Measurements from ENCODE around the gene SLC25A26.

Gene SLC25A26

DNA sequence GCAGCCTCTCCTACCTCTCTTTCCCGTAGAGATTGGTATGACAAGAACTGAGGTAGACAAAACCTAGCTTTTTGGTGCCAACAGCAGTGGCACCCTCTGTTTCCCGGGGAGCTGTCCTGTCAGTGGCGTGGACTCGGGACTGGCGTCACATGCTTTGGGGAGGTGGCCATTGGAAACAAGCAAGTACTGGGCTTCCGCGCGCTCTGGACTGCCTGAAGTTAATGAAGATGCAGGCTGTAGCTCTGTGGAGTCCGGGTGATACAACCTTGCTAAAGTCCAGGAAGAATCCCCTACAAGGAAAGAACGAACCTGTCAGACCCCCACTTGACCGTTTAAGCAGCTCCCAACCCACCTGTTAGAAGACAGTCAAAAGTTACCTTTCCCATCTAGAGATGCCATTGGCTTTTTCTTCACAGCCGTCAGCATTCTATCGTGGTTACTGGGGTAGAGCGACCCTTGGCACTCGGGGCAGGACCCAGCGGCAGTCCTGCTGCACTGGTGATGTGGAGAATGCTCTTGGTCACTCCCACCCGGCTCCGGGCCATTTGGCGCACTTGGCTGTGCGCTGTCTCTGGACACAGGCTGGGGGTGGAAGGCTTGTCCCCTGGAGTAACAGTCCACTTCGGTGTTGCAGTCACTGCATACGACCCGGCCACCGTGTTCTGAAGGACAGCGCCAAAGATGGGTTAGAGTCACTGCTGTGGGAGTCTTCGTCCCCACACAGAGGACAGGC is 159.6 kb downstream of the SLC25A26 start:
- no peak for DNase-seq

DNA sequence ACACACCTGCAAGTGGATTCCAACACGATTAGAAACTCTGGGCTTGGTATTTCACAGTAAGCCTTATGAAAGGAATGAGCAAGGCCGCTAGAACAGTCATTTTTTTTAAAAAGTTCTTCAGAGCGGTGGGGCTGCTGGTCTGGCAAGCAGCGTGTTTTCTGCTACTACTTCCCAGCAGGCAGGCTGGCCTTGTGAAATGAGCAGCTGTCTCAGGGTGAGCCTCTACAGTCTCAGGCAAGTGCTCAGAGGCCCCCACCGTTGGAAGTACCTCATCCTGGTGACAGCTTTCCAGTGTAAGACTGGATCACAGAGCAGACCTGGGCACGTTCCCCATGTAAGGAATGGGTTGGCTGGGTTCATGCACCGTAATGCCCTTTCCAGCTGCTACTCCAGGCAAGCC is 160.8 kb downstream of the SLC25A26 start:
- DNase-seq: no peak

DNA sequence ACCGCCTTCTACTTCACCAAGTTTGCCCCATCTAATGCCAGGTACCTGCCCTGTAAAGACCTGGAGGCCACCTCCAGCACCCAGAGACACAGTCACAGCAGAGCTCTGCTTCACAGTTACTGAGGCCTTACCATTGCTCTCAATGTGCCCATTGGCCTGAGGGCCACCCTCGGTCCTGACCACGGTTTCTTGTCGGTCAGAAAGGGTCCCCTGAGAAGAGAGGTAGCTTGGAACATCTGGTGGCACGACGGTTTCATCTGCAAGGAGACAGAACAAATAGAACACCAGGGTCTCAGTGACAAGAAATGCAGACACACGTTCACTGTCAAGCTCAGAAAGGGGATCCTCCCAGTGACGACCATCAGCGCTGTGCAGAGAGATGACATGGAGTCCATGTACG is 161.3 kb downstream of the SLC25A26 start:
- no peak for DNase-seq

DNA sequence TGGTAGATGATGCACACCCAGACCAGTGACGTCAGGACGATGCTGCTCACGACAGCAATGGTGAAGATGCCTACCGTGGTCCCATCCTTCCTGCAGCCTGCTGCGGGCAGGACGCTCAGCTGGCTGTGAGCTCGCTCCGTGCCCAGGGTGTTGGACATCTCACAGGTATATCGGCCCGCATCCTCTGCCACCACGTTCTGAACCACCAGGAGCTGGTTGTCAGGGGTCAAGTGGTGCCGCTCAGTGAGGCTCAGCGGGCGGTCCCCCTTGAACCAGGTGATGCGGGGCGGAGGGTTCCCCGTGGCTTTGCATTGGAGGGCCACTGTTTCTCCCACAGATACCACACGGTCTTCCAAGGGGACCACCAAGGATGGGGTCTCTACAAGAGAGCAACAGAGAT is 162.2 kb downstream of the SLC25A26 start:
- DNase-seq: no peak

DNA sequence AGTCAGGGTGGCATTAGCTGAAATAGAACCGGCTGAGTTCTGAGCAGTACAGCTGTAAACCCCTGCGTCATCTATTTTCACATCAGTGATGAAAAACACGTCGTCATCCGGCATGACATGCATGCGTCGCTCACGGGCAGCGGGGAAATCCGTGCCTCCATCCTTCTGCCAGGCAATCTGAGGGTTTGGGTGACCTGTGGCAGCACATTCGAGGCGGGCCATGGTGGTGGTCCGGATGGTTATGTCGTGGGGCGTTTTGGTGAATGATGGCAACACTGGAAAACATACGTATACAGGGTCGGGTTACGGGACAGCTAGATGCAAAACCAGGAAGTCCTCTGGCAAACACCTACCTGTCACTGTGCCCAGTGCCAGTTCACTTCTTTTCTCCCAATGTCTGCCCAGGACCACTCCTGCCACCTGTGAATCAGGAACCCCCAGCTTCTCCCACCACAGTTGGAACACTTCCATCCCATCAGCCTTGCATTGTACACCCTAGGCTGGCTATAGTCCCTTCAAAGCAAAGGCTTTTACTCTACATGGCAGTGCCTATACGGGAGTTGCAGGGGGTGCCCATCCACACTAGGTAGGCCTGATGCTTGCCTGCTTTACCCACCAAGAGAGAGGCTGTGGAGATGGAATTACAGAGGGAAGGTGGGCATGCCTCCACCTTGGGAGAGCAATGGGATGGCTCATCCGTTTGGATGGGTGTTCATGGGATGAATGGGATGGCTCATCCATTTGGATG is 163.4 kb downstream of the SLC25A26 start:
- DNase-seq: no peak

DNA sequence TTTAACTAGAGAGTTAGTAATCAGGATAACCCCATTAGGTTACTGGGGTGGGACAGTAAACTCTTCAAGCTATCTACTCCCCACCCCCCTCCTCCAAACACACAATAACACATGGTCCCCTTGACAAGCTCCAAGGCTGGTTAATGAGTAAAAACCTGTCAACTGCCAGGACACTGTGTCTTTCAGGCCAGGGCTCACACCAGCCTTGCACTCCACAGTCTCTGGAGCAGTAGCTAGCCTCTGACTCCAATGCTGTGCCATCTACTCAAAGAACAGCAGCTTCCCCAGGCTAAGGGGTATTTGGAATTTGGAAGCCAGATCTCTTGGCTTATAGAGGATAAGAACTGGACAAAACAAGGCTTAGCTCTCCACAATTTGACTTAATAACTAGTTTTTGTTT is 164.3 kb downstream of the SLC25A26 start:
- DNase-seq: no peak

DNA sequence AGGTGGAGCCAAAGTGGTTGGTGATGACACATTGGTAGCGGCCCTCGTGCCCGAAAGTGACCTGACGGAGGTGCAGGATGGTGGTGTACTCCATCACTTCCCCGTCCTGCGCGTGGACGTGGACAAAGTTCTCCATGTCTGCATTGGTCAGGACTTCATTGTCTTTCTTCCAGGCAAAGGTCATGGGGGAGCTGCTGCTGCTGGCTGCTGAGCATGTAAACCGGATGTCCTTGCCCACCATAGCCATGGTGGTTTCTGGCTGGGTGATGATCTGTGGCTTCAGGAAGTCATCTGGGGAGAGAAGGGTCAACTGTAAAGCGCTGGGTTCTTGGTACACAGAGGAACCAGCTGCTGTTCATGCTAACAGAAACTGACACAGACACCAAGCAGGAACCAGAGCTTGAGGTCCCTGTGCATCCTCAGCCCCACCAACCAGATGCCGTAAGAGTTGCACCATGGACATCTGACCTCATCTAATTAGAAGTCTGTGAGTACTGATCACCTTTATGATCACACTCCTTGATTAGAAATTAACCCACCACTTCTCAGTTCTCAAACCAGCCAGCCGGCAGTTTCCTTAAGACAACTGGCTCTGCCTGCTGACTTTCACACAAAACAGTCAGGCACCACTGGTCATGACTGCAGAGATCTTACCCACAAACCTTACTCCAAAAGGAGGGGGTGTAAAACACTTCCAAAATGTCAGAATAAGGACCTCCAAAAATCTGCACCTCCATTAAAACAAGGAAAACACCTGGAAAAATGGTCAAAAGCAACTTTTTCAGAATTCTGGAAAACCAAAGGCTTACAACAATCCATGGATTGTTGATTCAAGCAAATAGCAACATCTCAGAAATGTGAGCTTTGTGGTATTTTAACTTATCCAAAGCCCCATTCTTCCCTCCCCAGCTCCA is 165.5 kb downstream of the SLC25A26 start:
- DNase-seq: no peak

DNA sequence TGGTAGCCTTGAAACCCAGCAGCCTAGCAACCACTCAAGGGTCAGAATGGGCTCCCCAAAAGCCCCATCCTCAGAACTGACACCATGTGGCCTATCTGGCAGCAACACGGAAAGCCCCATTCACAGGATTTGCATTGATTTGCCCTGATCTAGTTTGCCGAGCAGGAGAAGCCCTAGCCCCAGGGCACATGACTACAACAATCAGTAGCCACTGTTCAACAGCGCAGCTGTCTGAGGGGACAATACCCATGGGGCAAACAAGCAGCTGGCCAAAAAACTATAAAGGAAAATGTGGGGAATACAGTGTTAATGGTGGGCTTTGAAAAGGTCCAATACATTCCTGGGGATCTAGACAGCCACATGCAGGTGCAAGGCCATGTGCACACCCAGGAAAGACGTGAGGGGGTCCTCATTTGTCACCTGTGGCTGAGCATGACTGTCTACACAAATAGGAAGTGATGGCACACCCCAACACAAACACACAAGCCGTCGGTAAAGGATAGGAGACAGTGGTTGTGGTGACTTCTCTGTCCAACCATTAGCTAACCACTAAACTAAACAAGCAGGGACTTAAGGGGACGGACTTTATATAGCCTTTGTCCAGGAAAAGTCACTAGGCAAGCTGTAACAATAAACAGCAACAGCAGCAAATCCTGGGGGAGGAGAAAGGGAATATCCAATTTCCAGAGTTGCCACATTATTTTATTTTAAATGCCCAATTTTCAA is 166.3 kb downstream of the SLC25A26 start:
- DNase-seq: no peak

DNA sequence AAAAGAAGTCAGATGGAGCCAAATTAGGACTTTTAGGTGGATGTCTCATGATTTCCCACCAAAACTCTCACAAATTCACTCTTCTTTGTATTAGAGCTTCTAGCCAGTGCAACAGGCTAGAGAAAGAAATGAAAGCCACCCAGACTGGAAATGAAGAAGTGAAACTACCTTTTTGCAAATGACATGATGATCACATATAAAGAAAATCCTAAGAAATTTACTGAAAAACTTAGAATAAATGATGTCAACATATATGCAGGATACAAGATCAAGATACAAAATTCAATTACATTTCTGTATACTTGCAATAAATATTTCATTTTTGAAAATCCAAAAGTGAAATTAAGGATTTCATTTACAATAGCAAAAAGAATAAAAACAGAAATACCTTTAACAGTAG is 169.2 kb downstream of the SLC25A26 start:
- no peak for DNase-seq

DNA sequence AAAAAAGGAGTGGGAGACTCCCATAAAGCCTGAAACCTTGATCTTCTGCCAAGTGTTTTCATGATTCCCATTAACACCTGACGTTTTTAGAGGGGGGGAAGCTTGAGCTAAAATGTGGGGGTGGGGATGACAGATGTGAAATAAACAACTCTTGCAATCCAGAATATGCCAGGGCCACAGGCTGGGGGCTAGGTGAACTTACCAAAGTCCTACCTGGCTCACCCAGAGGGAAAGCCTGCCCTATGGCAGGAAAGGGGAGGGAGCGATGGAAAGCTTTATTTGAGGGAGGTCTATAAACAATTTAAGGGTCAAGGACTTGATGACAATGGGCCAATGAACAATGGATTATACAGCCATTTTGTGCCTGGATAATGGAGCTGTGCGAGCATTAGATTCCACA is 171.7 kb downstream of the SLC25A26 start:
- DNase-seq: no peak

DNA sequence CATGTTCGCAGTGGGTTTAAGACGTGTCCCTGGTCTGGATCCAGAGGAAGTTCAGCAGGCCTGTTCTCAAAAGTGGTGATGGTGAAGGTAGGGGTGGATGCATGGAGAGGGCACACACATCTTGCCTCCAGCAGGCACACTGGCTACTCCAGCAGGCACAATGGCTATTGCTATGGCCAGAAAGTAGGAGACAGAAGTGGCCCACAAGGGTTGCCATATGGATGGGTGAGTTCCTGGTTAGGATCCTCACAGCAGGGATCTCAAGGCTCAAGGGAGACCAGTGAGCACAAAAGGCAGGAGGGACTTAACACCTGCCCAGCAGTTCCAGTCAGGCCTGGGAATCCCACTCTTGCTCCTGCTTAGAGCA is 172.1 kb downstream of the SLC25A26 start:
- no peak for DNase-seq

DNA sequence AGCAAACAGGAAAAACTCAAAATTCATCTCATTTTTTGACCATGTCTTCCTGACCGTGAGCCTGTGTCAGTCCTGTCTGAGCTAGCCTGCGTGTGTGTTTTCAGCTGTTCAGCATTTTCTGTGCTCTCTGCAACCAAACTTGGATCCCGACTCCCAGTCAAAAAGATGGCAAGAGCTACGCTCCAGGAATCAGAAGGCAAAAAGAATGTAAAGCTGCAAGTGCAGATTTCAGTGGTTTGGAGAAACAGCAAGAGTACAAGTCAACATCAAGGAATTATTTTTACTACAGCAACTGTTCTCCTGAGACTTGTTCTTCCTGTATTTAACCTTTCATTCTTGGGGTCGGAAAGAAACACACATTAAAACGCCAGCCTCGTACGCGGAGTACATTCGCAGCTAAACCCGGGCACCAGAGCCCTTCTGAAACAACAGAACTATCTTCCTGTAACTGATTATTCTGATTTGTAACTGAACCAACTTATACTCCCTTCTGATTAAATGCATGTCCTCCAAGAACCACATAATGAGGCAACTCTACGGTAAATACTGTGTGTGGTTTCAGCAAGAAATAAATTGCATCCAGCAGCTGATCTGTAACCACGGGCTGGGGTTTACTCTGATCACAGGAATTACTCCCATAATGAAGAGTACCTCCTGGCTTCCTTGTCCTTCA is 172.7 kb downstream of the SLC25A26 start:
- DNase-seq: no peak

DNA sequence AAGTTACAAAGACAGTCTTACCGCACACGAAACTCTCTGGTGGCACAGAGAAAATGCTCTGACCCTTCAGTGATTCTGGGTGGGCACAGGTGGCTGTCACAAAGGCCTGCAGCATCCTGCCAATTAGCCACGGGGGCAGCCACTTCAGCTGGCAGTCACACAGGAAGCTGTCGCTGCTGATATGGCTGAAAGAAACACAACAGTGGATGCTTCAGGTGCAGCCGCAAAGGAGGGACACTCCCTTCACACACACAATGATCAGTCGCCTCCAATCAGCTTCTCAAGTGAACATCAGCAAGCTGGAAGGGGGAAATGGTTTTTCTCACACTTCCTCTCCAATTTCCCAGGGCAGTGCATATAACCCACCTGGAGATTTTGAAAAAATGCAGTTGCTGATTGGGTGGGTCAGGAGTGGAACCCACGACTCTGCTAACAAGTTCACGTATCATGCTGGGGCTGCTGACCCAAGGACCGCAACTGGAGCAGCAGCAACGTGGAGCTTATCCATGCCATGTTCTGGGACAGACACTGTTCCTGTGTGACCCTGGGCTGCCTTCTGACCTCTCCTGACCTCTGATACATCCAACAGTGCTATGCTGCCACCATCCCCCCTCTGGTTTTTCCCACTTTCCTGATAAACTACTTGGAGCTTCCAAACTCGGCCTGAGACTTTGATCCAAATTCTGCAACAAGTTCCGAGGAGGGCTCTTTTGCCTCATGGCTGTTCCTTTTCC is 173.4 kb downstream of the SLC25A26 start:
- DNase-seq: no peak

DNA sequence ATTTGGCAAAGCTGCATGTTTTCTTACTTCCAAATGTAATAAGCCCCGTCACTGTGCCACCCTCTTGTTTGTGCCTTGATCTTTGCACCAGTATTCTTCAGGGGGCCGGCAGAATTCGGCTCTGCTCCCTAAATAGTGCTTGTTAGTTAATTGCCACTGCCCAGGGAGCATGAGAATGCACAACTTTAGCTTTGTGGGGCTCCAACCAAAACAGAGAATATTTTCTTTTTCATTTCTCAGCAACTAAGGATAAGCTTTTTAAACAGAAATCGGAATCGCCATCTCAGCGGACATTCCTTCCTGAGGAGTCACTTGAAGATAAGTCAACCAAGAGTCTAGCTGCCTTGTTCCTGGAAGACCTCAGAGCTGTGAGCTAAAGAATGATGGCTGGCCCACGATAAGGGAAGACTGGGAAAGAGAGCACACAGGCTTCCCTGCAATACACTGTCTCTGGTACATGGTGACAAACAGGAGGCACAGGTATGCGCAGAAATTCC is 174.0 kb downstream of the SLC25A26 start:
- no peak for DNase-seq

DNA sequence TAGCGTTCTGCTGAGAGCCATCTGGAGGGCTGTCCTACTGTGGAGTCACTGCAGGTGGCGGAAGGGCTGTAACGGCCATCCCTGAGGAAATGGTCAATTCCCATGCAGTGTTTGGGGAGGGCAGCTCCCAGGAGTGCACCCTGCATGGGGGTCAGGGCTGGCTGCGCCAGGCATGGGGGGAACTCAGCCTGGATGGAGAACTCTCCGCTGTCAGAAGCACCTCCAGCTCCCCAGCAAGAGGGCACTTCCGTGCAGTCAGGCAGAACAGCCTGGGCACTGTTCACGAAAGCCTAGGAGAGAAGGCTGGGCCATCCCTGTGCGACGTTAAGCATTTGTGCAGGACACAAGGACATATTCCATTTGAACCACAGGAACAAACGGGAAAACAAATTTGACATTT is 174.8 kb downstream of the SLC25A26 start:
- DNase-seq: no peak

DNA sequence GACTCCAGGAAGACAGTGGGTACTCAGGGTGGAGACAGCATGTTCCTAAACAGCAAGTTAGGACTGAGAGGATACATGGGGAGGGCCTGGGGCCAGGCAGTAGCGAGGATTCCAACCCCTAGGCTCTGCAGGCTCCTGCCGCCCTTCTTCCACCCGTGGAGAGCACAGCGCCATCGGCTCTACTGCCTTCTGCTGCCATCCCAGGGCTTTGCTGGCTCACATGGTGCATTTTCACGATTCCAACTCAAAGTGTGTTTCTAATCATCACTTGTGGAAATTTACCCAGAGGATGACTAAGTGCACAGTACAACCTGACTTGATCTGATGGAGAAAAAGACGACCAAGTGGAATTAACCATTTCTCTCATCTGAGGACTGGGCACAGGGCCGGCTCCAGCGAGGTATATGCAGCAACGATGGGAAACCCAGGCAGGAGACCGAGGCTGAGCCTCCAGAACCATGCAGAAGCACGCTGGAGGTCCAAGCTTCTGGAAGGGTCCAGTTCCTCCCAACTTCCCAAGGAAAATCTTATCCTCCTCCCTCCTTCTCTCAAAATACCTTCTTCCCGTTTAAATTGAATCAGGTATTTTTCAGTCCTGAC is 175.5 kb downstream of the SLC25A26 start:
- DNase-seq: no peak

DNA sequence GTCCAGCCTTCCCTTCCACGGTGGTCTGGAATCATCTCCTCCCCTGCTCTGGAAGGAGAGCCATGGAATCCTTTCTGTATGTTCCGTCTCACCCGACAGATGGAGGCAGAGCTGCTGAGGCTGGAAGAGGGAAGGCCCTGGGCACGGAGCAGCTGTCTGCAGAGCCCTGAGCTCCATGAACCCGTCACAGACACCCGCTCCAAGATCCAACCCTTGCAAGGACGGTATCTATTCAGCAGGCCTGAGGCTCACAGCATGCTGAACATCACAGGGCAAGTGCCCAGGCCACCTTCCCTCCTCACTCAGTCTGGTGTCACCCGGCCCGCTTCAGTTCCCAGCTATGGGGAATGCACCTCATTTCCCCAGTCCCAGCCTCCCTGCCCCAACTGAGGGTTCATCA is 176.1 kb downstream of the SLC25A26 start:
- DNase-seq: no peak

DNA sequence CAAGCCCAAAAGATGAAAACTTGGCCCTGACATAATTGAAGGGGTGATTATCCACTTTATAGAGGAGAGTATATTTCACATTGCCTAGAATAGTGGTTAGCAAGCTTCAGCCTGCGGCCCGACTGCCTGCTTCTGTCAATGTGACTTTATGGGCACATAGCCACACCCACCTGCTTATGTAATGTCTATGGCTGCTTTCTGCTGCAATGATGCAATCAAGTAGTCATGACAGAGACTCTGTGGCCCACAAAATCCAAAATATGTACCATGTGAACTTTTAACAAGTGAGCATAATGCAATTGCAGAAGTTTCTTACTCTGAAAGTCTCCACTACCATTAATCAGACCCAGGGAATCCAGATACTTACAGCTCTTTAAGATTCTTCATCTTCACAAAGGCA is 176.9 kb downstream of the SLC25A26 start:
- DNase-seq: no peak

DNA sequence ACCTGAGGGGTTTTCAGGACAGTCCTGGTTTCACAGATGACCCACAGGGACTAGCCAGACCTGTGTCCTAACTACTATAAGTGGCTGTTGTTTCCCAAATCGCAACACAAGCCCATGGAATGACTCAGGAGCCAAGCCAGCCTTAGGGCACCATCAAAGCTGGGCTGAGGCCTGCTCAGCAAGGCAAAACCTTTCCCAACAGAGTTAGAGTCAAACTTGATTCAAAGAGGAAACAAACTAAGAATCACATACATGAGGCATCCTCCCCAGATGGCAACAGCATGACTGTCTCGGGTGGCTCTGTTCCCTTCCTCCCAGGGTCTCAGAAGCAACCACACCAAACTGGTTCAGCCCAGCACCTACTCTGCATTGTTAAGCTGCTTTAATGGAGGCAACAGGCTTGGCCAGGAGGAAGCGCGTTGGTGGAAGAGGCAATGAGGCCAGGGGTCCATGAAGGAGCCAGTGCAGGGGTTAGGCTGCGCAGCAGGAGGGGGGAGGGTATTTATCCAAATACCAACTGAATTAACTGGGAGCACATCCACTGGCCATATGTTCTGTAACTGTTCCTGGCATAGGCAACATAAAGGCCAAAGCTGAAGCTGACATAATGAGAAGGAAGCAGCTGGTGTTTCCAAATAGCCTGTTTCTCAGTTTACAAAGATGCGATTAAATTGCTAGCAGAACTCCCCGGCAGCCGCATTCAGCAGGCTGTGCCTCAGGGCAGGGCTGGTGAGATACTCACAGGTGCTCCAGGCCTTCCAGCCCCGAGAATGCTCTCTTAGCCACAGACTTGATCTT is 177.6 kb downstream of the SLC25A26 start:
- no peak for DNase-seq

All from NCI-H2107 (cell line).